ENCODE data around the gene ERMN.

- no peak for TF ChIP-seq CTCF (IDR thresholded peaks at IDR 0.05)
- no peak for TF ChIP-seq POLR2AphosphoS5 (IDR thresholded peaks at IDR 0.05)
- TF ChIP-seq POLR2A (IDR thresholded peaks at IDR 0.05), result no peak
Observed at GRCh38 chr2:157321466-157321865, 4.2 kb downstream of the ERMN start.

Measured in prostate gland (tissue), 2 donors.